ENCODE results near the gene IZUMO4. TPM values are rescaled to one million over a fixed set of nuclear protein-coding genes. Genes with fewer than 3 reads are reported as not detected.

IZUMO4 gene
- polyA plus RNA-seq, 1 donor from 2014 or later = 39.3 TPM

DNA sequence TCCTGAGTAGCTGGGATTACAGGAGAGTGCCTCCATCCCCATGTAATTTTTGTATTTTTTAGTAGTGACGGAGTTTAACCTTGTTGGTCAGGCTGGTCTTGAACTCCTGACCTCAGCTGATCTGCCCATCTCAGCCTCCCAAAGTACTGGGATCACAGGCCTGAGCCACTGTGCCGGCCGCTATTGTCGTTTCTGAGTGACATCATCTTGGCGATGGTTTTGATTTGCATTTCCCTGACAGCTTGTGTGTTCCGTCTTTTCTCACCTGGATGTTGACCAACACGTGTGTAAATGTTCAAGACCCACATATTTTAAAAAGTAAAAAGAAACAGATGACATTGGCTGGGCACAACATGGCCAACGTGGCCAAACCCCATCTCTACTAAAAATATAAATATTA is 32.9 kb upstream of the IZUMO4 start:
- H3F3A ChIP-seq (ENCODE audit: insufficient read depth, low read length, poor library complexity, severe bottlenecking) = no peaks in the 10 kb centered on the region
- H3K9me3 ChIP-seq (ENCODE audit: low read length) = no peaks in the 10 kb centered on the region
- H3K4me3 ChIP-seq (ENCODE audit: low read length) = no peak overlapping the region
- H3K79me2 ChIP-seq (replicated peaks; ENCODE audit: insufficient read depth, low read length) = no peaks in the 10 kb centered on the region
- H3K4me2 ChIP-seq (ENCODE audit: low read length) = no peak overlapping the region
- H3K9ac ChIP-seq (ENCODE audit: low read length) = no peak overlapping the region
- no peak for TF ChIP-seq TAF1 (IDR thresholded peaks at IDR 0.05; ENCODE audit: low read depth)
- no peak for TF ChIP-seq EP300 (conservative IDR thresholded peaks at IDR 0.05; ENCODE audit: poor library complexity, severe bottlenecking)
- no peak for TF ChIP-seq RAD21 (conservative IDR thresholded peaks at IDR 0.05)
- TF ChIP-seq, protein P1, sequence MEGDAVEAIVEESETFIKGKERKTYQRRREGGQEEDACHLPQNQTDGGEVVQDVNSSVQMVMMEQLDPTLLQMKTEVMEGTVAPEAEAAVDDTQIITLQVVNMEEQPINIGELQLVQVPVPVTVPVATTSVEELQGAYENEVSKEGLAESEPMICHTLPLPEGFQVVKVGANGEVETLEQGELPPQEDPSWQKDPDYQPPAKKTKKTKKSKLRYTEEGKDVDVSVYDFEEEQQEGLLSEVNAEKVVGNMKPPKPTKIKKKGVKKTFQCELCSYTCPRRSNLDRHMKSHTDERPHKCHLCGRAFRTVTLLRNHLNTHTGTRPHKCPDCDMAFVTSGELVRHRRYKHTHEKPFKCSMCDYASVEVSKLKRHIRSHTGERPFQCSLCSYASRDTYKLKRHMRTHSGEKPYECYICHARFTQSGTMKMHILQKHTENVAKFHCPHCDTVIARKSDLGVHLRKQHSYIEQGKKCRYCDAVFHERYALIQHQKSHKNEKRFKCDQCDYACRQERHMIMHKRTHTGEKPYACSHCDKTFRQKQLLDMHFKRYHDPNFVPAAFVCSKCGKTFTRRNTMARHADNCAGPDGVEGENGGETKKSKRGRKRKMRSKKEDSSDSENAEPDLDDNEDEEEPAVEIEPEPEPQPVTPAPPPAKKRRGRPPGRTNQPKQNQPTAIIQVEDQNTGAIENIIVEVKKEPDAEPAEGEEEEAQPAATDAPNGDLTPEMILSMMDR (IDR thresholded peaks at IDR 0.05; ENCODE audit: poor library complexity, severe bottlenecking) = no peak
- TF ChIP-seq, protein P2, sequence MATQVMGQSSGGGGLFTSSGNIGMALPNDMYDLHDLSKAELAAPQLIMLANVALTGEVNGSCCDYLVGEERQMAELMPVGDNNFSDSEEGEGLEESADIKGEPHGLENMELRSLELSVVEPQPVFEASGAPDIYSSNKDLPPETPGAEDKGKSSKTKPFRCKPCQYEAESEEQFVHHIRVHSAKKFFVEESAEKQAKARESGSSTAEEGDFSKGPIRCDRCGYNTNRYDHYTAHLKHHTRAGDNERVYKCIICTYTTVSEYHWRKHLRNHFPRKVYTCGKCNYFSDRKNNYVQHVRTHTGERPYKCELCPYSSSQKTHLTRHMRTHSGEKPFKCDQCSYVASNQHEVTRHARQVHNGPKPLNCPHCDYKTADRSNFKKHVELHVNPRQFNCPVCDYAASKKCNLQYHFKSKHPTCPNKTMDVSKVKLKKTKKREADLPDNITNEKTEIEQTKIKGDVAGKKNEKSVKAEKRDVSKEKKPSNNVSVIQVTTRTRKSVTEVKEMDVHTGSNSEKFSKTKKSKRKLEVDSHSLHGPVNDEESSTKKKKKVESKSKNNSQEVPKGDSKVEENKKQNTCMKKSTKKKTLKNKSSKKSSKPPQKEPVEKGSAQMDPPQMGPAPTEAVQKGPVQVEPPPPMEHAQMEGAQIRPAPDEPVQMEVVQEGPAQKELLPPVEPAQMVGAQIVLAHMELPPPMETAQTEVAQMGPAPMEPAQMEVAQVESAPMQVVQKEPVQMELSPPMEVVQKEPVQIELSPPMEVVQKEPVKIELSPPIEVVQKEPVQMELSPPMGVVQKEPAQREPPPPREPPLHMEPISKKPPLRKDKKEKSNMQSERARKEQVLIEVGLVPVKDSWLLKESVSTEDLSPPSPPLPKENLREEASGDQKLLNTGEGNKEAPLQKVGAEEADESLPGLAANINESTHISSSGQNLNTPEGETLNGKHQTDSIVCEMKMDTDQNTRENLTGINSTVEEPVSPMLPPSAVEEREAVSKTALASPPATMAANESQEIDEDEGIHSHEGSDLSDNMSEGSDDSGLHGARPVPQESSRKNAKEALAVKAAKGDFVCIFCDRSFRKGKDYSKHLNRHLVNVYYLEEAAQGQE (IDR thresholded peaks at IDR 0.05; ENCODE audit: borderline replicate concordance) = no peak
- no peak for TF ChIP-seq MXI1 (conservative IDR thresholded peaks at IDR 0.05; ENCODE audit: poor library complexity, severe bottlenecking)
- TF ChIP-seq POLR2AphosphoS5 (IDR thresholded peaks at IDR 0.05) = no peak
- TF ChIP-seq EZH2 (IDR thresholded peaks at IDR 0.05; ENCODE audit: borderline replicate concordance, insufficient read depth, low read length, poor library complexity, severe bottlenecking) = no peak
- no peak for TF ChIP-seq SMC3 (conservative IDR thresholded peaks at IDR 0.05; ENCODE audit: poor library complexity)
- no peaks in the 10 kb centered on the region for H3K36me3 ChIP-seq (ENCODE audit: insufficient read depth, low read length)
- H3K9me2 ChIP-seq (ENCODE audit: insufficient read depth, low read length) = no peaks in the 10 kb centered on the region
- no peak overlapping the region for H2AFZ ChIP-seq (ENCODE audit: low read depth, low read length)
- no peaks in the 10 kb centered on the region for H3K27me3 ChIP-seq (ENCODE audit: insufficient read depth, low read depth, low read length)
- no peaks in the 10 kb centered on the region for H4K20me1 ChIP-seq (ENCODE audit: insufficient read depth)
- H3K27ac ChIP-seq (ENCODE audit: low read length) = no peak overlapping the region

DNA sequence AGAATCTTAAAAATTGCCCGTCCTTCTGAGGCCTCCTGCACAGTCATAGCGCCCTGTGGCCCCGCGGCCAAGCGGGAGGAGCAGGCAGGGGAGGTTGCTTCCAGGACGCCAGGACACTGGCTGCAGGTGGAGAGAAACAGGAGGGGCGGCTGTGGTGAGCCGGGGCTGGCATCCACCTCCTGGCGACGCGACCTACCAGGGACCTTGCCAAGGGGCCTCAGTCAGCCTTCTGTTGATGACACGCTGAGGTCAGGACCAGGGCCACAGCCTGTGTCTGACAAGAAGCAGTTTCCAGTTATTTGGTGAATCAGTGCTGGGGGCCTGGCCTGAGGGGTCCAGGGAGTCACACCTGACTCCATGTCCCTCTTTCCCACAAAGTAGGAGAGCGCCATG is 32.3 kb upstream of the IZUMO4 start:
- H3K9ac ChIP-seq (ENCODE audit: low read length) = no peak overlapping the region
- H3K36me3 ChIP-seq (ENCODE audit: insufficient read depth, low read length) = no peaks in the 10 kb centered on the region
- no peak overlapping the region for H2AFZ ChIP-seq (ENCODE audit: low read depth, low read length)
- no peaks in the 10 kb centered on the region for H3K27me3 ChIP-seq (ENCODE audit: insufficient read depth, low read depth, low read length)
- TF ChIP-seq, protein P2 (IDR thresholded peaks at IDR 0.05; ENCODE audit: borderline replicate concordance) = no peak
- TF ChIP-seq SMC3 (conservative IDR thresholded peaks at IDR 0.05; ENCODE audit: poor library complexity) = no peak
- no peak for TF ChIP-seq RAD21 (conservative IDR thresholded peaks at IDR 0.05)
- TF ChIP-seq TAF1 (IDR thresholded peaks at IDR 0.05; ENCODE audit: low read depth) = no peak
- TF ChIP-seq, protein P1 (IDR thresholded peaks at IDR 0.05; ENCODE audit: poor library complexity, severe bottlenecking) = no peak
- TF ChIP-seq EZH2 (IDR thresholded peaks at IDR 0.05; ENCODE audit: borderline replicate concordance, insufficient read depth, low read length, poor library complexity, severe bottlenecking) = no peak
- TF ChIP-seq POLR2AphosphoS5 (IDR thresholded peaks at IDR 0.05) = no peak
- no peak for TF ChIP-seq EP300 (conservative IDR thresholded peaks at IDR 0.05; ENCODE audit: poor library complexity, severe bottlenecking)
- no peak for TF ChIP-seq MXI1 (conservative IDR thresholded peaks at IDR 0.05; ENCODE audit: poor library complexity, severe bottlenecking)
- no peak overlapping the region for H3K27ac ChIP-seq (ENCODE audit: low read length)
- no peak overlapping the region for H3K4me2 ChIP-seq (ENCODE audit: low read length)
- no peak overlapping the region for H3K4me3 ChIP-seq (ENCODE audit: low read length)
- H3K9me3 ChIP-seq (ENCODE audit: low read length) = no peaks in the 10 kb centered on the region
- no peaks in the 10 kb centered on the region for H4K20me1 ChIP-seq (ENCODE audit: insufficient read depth)
- no peaks in the 10 kb centered on the region for H3K9me2 ChIP-seq (ENCODE audit: insufficient read depth, low read length)
- no peaks in the 10 kb centered on the region for H3K79me2 ChIP-seq (replicated peaks; ENCODE audit: insufficient read depth, low read length)
- no peaks in the 10 kb centered on the region for H3F3A ChIP-seq (ENCODE audit: insufficient read depth, low read length, poor library complexity, severe bottlenecking)
